Stimulated activated CD8-positive, alpha-beta memory T cell treated with anti-CD3 and anti-CD28 coated beads, Interleukin-4, amount 100 ng/mL, for 24 hours (primary cell): ENCODE results near the gene EDDM3A.
"Not testable (repeated sequence)": the region's sequence is repeated elsewhere in the genome, so short reads cannot be mapped to it uniquely, and the experiment has no call there.

Experiments
- DNase-seq: peaks from one replicate; pipeline ENCODE4 v3.0.0-alpha.2; 2020; ENCODE audit warnings: low read depth

Gene EDDM3A

GRCh38 chr14:20733684-20734429 lies 11.8 kb upstream of the EDDM3A start:
- no peak for DNase-seq

GRCh38 chr14:20734430-20734806 lies 11.3 kb upstream of the EDDM3A start:
- no peak for DNase-seq

DNA sequence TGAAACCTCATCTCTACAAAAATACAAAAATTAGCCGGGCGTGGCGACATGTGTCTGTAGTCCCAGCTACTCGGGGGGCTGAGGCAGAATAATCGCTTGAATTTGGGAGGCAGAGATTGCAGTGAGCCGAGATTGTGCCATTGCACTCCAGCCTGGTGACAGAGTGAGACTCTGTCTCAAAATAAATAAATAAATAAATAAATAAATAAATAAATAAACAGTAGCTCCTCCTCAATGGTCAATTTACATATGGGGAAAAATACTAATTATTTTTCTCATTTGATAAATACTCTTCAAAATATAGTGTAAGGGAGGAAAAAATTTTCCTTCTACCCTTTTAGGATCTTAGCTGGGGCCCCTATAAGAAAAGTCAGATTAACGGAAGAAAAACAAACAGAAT lies 7.4 kb upstream of the EDDM3A start:
- not testable (repeated sequence) for DNase-seq

GRCh38 chr14:20742132-20742531 lies 3.6 kb upstream of the EDDM3A start:
- no peak for DNase-seq

GRCh38 chr14:20743556-20743955 lies 2.1 kb upstream of the EDDM3A start:
- DNase-seq, result no peak

- DNase-seq, result no peak
Measured at GRCh38 chr14:20746566-20746965, 879 bp downstream of the EDDM3A start.

DNA sequence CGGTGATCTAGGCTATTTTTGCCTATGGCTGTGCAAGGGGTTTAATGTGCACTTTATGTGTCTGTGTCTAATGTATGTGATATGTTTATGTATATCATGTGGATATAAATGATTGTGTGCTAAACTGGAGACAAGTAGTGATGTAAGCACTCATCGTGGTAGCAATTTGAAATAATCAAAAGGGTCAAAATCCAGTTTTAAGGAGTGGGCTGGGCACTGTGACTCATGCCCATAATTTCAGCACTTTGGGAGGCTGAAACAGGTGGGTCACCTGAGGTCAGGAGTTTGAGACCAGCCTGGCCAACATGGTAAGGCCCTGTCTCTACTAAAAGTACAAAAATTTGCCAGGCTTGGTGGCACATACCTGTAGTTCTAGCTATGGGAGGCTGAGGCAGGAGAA lies 2.8 kb downstream of the EDDM3A start:
- no peak for DNase-seq

GRCh38 chr14:20750194-20750593 lies 4.5 kb downstream of the EDDM3A start:
- no peak for DNase-seq

GRCh38 chr14:20751963-20752562 lies 6.4 kb downstream of the EDDM3A start:
- no peak for DNase-seq

DNA sequence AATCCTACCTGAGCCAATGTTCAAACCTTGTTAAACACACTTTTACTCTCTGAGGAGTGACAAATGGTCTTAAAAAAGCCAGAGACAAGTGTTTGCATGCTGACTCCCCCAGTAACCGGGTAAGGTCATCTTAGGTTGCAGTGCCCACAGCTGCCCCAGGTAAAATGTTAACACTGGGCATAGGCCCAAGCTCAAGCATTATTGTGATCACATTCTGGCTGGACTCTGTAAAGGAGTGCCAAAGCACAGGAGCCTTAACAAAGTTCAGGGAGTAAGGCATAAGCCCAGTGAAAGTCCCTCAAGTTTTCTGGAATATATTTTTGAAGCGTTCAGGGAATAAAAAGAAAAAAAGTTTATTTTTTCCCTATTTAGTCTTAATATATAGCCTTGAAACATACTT lies 8.6 kb downstream of the EDDM3A start:
- no peak for DNase-seq

- no peak for DNase-seq
Measured at GRCh38 chr14:20755037-20755436, 9.3 kb downstream of the EDDM3A start.

GRCh38 chr14:20757965-20758364 lies 12.3 kb downstream of the EDDM3A start:
- DNase-seq, result no peak

DNA sequence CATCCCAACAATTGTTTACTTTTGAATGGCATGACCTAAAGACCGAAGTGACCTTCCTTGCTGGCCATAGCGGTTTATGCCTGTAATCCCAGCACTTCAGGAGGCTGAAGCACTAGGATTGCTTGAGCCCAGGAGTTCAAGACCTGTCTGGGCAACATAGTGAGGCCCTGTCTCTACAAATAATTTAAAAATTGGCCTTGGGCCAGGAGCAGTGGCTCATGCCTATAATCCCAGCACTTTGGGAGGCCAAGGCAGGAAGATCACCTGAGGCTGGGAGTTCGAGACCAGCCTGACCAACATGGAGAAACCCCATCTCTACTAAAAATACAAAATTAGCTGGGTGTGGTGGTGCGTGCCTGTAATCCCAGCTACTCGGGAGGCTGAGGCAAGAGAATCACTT lies 13.8 kb downstream of the EDDM3A start:
- not testable (repeated sequence) for DNase-seq

GRCh38 chr14:20760950-20761349 lies 15.3 kb downstream of the EDDM3A start:
- DNase-seq, result no peak

- DNase-seq, result no peak
Measured at GRCh38 chr14:20768593-20768892, 22.9 kb downstream of the EDDM3A start.

GRCh38 chr14:20769421-20769820 lies 23.7 kb downstream of the EDDM3A start:
- no peak for DNase-seq

DNA sequence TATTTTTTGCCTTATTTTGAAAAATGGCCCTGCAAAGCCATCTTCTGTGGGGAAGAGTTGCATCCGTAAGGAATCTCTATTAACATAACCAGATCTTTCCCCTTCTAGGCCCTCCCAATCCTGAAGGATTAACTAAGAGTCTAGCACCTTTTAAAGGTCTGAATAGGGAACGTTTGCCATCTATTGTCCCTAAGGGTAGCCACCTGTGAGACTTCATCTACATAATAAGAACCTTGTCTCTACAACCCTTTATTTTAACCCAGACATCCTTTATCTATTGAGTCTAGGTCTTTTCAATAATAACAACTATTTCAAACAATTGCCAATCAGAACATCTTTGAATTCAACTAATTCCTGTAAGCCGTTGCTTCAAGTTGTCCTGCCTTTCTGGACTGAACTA lies 27.0 kb downstream of the EDDM3A start:
- no peak for DNase-seq

DNA sequence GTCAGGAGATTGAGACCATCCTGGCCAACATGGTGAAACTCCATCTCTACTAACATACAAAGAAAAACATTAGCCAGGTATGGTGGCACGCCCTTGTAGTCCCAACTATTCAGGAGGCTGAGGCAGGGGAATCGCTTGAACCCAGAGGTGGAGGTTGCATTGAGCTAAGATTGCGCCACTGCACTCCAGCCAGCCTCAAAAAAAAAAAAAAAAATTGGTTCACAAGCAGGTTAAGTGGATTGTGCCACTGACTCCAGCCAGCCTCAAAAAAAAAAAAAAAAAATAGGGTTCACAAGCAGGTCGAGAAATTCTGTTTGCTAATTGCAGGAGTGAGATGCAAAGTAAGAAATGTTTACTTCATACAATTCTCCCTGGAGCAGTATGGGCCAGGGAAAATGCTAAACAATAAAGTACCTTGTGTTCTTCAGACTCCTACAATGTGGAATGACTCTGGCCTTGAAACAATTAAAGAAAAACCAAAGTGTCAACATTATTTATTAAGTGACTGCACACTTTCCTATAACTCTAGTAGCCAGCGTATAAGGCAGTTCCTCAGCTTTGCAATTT lies 28.7 kb downstream of the EDDM3A start:
- DNase-seq, result no peak

DNA sequence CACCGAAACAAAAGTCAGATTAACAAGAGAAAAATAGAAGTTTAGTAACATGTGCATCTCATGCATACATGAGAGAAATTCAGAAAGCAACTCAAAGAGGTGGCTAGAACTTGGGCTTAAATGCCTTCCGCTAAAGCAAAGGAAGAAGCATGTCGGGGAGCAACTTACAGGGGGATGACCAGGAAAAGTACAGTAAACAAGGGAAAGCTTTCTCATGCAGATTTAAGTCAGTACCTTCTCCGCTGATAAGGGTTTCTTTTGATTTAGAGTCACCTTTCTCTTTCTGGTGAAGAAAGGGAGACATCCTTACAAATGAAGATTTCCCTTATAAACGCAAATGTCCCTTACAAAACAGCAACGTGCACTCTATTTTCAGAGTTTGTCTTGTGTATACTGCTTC lies 29.4 kb downstream of the EDDM3A start:
- DNase-seq, result no peak

DNA sequence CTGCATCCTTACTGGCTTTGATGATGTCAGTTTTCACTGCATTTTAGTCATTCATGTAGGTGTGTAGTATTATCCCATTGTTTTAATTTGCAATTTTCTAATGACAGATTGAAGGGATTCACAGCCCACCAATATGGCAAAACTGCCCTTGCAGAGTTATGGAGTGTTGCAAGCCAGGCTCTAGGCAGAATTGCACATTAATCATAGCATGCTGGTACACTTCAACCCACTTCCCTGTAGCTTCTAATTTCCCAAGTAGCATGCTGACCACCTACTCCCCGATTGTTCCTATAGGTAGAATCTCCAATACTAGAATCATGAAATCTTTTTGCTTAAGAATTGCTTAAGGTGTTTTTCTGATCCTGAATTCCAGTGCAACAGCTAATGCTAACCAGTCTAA lies 30.2 kb downstream of the EDDM3A start:
- DNase-seq, result no peak

GRCh38 chr14:20781803-20782202 lies 36.1 kb downstream of the EDDM3A start:
- no peak for DNase-seq

- no peak for DNase-seq
Measured at GRCh38 chr14:20782280-20782890, 36.7 kb downstream of the EDDM3A start.

DNA sequence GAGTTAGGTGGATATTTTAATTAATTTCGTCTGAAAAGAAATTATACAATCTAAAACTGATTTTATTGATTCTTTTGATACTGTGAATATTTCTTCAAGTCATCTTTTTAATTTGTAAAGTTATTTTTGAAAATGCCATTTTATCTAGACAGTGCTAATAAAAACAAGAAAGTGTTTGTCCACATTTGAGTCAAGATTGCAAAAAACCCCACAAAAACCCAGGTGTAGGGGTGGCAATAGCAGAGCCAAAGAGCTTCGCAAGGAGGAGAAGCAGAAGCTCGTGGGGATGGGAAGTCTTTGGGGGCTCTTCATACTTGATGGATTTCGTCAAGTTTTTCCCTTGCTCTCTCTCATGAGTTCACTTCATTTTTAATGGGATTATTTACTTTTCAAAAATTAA lies 41.3 kb downstream of the EDDM3A start:
- DNase-seq, result no peak
